Adipocyte (in vitro differentiated cells): ENCODE results near the gene STRIP2.
"Not testable (repeated sequence)": the region's sequence is repeated elsewhere in the genome, so short reads cannot be mapped to it uniquely, and the experiment has no call there.

ENCODE experiments used
- DNase-seq: peaks from one replicate; pipeline ENCODE4 v3.0.0-alpha.2; 2015; ENCODE audit warnings: low read depth
- H3K27me3 ChIP-seq: replicated peaks from 2 replicates; pipeline ENCODE4 v1.7.0; 2013; ENCODE audit warnings: mild to moderate bottlenecking, low read length, moderate library complexity; ENCODE audit not compliant: control insufficient read depth, insufficient read depth
- H3K36me3 ChIP-seq: 2 replicates; pipeline ENCODE4 v1.7.0; 2013; ENCODE audit warnings: low read length, mild to moderate bottlenecking, moderate library complexity; ENCODE audit not compliant: control insufficient read depth, insufficient read depth, severe bottlenecking
- H3K4me1 ChIP-seq: 2 replicates; pipeline ENCODE4 v1.7.0; 2013; ENCODE audit warnings: mild to moderate bottlenecking, low read length, moderate library complexity; ENCODE audit not compliant: control insufficient read depth, insufficient read depth
- H3K4me3 ChIP-seq: 2 replicates; pipeline ENCODE4 v1.7.0; 2013; ENCODE audit warnings: mild to moderate bottlenecking, low read length, moderate library complexity
- H3K9ac ChIP-seq: 2 replicates; pipeline ENCODE4 v1.7.0; 2013; ENCODE audit warnings: mild to moderate bottlenecking, low read length, moderate library complexity
- H3K9me3 ChIP-seq: 2 replicates; pipeline ENCODE4 v1.7.0; 2013; ENCODE audit warnings: mild to moderate bottlenecking, low read length, moderate library complexity; ENCODE audit not compliant: control insufficient read depth

STRIP2 gene

DNA sequence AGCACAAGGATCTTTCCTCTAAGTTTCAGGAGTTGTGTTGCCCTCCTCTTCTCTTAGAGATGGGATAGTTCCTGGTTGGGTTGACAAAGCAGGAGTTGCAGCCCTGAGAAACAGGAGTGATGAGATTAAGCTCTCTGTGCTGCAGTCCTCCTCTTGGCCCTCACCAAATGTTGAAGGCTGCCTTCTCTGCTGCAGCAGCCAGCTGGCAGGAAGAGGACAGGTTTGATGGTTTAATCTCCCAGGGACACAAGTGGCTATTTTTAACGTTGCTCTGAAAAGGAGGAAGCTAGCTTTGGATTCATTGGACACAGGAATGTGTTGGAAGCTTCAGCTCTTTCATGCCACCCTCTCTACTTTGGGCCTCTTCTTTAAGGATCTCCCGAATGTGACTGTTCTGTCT, 9.4 kb downstream of the STRIP2 start:
- Histone ChIP-seq H3K36me3 (no peaks in the 10 kb centered on the region), H3K4me3 (no peak overlapping the region), H3K27me3 (no peaks in the 10 kb centered on the region), H3K9ac (no peak overlapping the region), H3K9me3 (peaks cover 6% of the 10 kb centered on the region), H3K4me1 (peaks cover 2% of the 10 kb centered on the region)
- no peak for DNase-seq

DNA sequence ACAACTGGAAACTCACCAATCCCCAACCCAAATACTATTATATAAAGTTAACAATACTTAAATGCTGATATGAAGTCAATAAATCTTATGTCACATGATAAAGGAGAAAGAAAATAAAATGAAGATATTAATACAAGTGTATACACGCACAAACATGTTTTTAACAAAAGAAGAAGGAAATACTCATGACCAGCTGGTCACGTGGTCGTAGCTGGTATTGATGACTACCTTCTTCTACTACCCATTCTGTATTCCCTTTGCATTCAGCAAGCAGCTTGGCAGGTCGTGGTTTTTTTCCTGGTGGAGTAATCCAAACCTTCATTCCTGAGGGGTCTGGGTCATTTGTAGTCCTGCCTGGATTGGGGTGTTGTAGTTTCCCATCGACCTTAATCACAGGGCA, 10.5 kb downstream of the STRIP2 start:
- H3K9me3 ChIP-seq = peaks cover 17% of the 10 kb centered on the region
- not testable (repeated sequence) for H3K27me3 ChIP-seq, H3K36me3 ChIP-seq, H3K4me1 ChIP-seq, H3K9ac ChIP-seq, H3K4me3 ChIP-seq, DNase-seq

DNA sequence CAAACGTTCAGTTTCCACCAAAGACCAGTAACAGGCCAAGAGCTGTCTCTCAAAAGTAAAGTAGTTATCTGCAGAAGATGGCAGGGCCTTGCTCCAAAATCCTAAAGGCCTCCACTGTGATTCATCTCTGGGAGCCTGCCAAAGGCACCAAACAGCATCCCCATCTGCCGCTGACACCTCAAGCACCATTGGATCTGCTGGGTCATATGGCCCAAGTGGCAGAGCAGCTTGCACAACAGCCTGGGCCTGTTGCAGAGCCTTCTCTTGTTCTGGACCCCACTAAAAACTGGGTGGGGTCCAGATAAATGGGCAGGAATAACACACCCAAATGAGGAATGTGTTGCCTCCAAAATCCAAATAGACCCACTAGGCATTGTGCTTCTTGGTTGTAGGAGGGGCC, 12.7 kb downstream of the STRIP2 start:
- not testable (repeated sequence) for H3K4me1 ChIP-seq, DNase-seq, H3K27me3 ChIP-seq, H3K4me3 ChIP-seq, H3K36me3 ChIP-seq, H3K9ac ChIP-seq
- peaks cover 17% of the 10 kb centered on the region for H3K9me3 ChIP-seq

DNA sequence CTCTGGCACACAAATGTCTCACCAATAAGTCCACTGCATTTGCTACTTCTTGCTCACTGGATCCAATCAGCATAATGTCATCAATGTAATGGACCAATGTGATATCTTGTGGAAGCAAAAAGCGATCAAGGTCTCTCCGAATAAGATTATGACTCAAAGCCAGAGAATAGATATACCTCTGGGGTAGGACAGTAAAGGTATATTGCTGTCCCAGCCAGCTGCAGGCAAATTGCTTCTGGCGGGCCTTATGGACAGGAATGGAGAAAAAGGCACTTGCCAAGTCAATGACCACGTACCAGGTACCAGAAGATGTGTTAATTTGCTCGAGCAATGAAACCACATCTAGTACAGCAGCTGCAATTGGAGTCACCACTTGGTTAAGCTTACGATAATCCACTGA, 13.2 kb downstream of the STRIP2 start:
- H3K9ac ChIP-seq, H3K4me1 ChIP-seq, H3K4me3 ChIP-seq, DNase-seq, H3K36me3 ChIP-seq, H3K27me3 ChIP-seq: not testable (repeated sequence)
- peaks cover 17% of the 10 kb centered on the region for H3K9me3 ChIP-seq

DNA sequence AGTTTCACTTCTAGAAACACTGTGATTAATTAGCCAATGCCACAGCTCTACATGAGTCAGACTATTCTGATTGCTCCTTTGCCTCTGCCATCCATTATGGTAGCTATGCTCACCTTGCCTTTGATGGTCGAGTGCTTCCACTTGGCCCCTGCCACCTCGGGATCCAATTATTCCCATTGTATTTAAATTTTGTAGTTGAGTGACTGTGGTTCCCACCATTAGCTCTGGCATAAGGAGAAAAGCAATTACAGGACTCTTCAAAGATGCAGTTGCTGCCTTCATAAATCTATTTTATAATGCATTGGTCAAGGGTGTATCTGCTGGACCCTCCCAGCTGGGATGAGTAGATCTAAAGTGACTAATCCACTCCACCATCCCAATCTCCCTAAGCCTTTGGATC, 14.4 kb downstream of the STRIP2 start:
- not testable (repeated sequence) for H3K36me3 ChIP-seq, H3K27me3 ChIP-seq, H3K4me3 ChIP-seq, DNase-seq, H3K9ac ChIP-seq, H3K4me1 ChIP-seq
- peaks cover 17% of the 10 kb centered on the region for H3K9me3 ChIP-seq

DNA sequence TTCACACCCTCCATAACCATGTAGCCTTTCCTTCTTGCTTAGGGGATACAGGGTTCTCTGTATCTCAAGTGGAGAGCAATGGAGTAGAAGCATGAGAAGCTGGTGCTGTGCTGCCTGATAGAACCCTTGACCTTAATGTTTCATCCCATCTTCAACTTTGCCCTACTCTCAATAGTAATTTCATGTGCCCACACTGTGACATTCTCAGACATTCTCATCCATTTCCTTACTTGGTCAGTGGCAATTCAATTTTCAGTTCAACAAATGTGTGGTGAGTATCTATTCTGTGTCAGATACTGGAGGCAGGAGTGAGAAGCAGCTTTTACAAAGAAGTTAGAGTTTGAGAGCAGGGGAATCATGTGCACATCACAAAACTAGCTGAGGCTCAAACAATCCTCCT, 16.1 kb downstream of the STRIP2 start:
- Histone ChIP-seq H3K4me3 (no peak overlapping the region), H3K9me3 (peaks cover 17% of the 10 kb centered on the region), H3K4me1 (no peaks in the 10 kb centered on the region), H3K36me3 (no peaks in the 10 kb centered on the region), H3K9ac (no peak overlapping the region), H3K27me3 (no peaks in the 10 kb centered on the region)
- DNase-seq = no peak

DNA sequence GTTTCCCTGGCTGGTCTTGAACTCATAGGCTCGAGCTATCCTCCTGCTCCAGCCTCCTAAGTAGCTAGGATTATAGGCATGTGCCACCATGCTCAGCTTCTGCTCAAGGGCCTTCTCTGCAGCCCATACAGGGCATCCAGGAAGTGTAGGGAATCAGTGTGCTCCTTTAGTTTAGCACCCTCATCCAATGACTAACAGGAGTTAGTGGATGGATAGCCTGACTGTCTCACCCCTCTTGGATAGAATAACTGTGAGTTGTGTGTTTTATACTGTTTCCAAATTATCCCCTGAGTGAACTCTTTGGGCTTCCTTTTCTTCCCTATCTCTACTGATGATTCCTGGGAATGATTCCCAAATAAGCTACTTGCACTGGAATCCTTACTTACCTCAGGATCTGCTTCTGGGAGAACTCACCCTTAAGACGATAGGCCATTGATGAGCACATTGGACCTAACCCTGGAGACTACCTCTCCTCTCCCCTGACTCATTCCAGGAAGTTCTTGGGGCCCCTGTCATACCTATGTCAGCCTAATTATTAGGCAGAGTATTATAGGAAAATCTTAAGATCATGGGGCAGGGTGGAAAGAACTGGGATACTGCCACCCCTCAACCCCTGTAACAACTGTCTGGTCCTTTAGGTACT, 18.5 kb downstream of the STRIP2 start:
- Histone ChIP-seq H3K4me3 (no peak overlapping the region), H3K4me1 (no peaks in the 10 kb centered on the region), H3K36me3 (no peaks in the 10 kb centered on the region), H3K9ac (no peak overlapping the region), H3K9me3 (peaks cover 17% of the 10 kb centered on the region), H3K27me3 (no peaks in the 10 kb centered on the region)
- DNase-seq = no peak

DNA sequence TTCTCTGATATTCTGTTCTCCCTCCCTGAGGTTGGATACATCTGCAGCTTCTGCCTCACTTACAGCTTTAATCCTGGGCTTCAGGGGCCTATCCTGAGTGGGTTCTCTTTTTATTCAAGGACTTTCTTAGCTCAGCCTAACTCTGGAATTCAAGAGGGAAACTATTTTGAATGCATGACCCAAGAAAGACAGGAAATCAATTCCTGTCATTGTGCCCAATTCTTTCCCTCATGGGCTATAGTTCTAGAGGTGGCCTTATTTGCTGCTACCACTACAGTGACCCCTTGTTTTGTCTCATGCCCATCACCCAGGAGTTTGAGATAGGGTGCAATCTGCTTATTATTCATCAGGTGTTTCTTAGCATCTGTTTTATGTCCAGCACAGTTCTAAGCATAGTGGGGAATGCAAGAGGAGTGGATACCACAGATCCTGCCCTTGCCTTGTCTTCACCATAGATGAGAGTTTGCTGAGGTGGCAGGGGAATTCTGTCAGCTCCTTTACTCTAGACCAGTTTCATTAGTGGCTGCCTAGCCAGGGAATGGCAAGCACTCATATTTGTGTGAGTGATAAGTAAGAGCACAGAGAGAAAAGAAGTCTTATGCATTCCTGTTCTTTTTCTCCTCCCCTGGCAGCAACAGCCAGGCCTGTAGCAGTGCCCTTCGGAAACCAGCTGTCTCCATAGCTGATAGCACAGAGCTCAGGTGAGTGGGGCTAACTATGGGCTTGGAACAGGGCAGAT, 19.4 kb downstream of the STRIP2 start:
- no peaks in the 10 kb centered on the region for H3K4me1 ChIP-seq
- H3K9me3 ChIP-seq = peaks cover 10% of the 10 kb centered on the region
- H3K36me3 ChIP-seq = no peaks in the 10 kb centered on the region
- H3K27me3 ChIP-seq = no peaks in the 10 kb centered on the region
- H3K4me3 ChIP-seq = no peak overlapping the region
- no peak overlapping the region for H3K9ac ChIP-seq
- no peak for DNase-seq

DNA sequence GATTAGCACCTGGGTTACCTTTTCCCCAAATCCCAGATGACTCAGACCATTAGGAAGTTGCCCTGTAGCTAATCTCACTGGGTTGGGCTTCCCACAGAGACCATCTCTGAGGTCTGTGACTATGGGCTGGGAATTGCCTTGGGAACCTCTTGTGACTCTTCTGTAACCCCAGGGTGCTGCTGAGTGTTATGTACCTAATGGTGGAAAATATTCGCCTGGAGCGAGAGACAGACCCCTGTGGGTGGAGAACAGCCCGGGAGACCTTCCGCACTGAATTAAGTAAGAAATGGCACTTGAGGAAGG, 20.0 kb downstream of the STRIP2 start:
- Histone ChIP-seq H3K4me1 (no peaks in the 10 kb centered on the region), H3K9me3 (peaks cover 5% of the 10 kb centered on the region), H3K27me3 (no peaks in the 10 kb centered on the region), H3K36me3 (no peaks in the 10 kb centered on the region), H3K4me3 (no peak overlapping the region), H3K9ac (no peak overlapping the region)
- no peak for DNase-seq

DNA sequence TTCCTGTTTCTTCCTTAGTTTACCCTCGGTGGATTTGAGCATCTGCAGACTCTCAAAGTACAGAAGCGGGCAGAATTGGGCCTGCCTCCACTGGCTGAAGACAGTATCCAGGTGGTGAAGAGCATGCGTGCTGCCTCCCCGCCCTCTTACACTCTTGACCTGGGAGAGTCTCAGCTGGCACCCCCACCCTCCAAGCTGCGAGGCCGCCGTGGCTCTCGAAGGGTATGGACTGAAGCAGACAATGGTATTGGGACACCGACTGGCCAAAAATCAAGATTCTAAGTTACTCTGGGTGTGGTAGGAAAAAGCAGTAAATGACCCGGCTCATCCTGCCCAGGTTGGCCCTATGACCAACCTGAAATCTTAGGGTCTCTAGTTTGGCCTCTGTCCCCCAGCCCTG, 22.2 kb downstream of the STRIP2 start:
- Histone ChIP-seq H3K9ac (no peak overlapping the region), H3K4me1 (no peaks in the 10 kb centered on the region), H3K27me3 (no peaks in the 10 kb centered on the region), H3K36me3 (no peaks in the 10 kb centered on the region), H3K4me3 (no peak overlapping the region), H3K9me3 (no peaks in the 10 kb centered on the region)
- DNase-seq = no peak

DNA sequence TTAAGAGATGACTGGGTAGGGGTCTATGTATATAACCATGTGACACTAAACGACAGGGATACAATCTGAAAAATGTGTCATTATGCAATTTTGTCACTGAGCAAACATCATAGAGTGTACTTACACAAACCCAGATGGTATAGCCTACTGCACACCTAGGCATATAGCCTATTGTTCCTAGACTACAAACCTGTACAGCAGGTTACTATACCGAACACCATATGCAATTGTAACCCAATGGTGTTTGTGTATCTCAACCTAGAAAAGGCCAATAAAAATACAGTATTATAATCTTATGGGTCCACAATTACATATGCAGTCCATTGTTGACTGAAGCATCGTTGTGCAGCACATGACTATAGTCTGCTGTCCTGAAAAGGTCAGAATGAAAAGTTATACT, 22.9 kb downstream of the STRIP2 start:
- Histone ChIP-seq H3K4me1 (no peaks in the 10 kb centered on the region), H3K36me3 (no peaks in the 10 kb centered on the region), H3K4me3 (no peak overlapping the region), H3K9me3 (no peaks in the 10 kb centered on the region), H3K9ac (no peak overlapping the region), H3K27me3 (no peaks in the 10 kb centered on the region)
- no peak for DNase-seq

DNA sequence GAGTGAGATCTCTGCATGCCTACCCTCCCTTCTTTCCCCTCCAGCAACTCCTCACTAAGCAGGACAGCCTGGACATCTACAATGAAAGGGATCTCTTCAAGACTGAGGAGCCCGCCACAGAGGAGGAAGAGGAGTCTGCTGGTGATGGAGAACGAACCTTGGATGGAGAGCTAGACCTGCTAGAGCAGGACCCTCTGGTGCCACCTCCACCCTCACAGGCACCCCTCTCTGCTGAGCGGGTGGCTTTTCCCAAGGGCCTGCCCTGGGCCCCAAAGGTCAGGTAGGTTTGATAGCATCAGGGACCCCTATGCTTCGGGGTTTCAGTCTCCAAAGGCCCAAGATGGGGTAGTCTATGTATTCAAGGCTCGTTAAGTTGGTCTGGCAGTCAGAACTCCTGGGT, 23.9 kb downstream of the STRIP2 start:
- Histone ChIP-seq H3K4me3 (no peak overlapping the region), H3K36me3 (no peaks in the 10 kb centered on the region), H3K4me1 (no peaks in the 10 kb centered on the region), H3K9ac (no peak overlapping the region), H3K9me3 (no peaks in the 10 kb centered on the region), H3K27me3 (no peaks in the 10 kb centered on the region)
- no peak for DNase-seq
